Fibroblast of lung (primary cell): Measurements from ENCODE around the gene VSIR.

Experiments used
- CTCF ChIP-seq, 2 donors: IDR thresholded peaks in 1 of 2; conservative IDR thresholded peaks in 1 of 2; 1 replicate in 1 of 2; 2 replicates in 1 of 2; pipeline ENCODE4 v1.5.1; 2011 to 2012; ENCODE audit warnings: low read length in 2 of 2, control low read depth in 1 of 2, inconsistent platforms in 1 of 2, low read depth in 1 of 2, mild to moderate bottlenecking in 1 of 2
- EZH2 ChIP-seq: IDR thresholded peaks from 2 replicates; pipeline ENCODE4 v1.5.1; 2012; ENCODE audit warnings: low read length, control low read depth, mild to moderate bottlenecking; ENCODE audit errors: missing control alignments

GRCh38 chr10:71744897-71745663 lies 28.2 kb downstream of the VSIR start:
- TF ChIP-seq EZH2 (no peak), CTCF (conservative IDR thresholded peaks at IDR 0.05 in 1 of 2, IDR thresholded peaks at IDR 0.05 in 1 of 2; ENCODE audit: low read depth in 1 of 2, low read length in 2 of 2) (no peak)
